DMS114 treated with DMSO at 0.1 percent for 48 hours (cell line): ENCODE measurements around the gene XPO1.
"Not testable (repeated sequence)": the region's sequence is repeated elsewhere in the genome, so short reads cannot be mapped to it uniquely, and the experiment has no call there.

ENCODE experiments used
- DNase-seq: peaks from one replicate; lab custom pipeline; 2025; ENCODE audit not compliant: unreplicated experiment; lab: John Stamatoyannopoulos, UW

Gene XPO1

GRCh38 chr2:61536572-61537276, 1.4 kb downstream of the XPO1 start:
- peak; percentile 73 for DNase-seq

DNA sequence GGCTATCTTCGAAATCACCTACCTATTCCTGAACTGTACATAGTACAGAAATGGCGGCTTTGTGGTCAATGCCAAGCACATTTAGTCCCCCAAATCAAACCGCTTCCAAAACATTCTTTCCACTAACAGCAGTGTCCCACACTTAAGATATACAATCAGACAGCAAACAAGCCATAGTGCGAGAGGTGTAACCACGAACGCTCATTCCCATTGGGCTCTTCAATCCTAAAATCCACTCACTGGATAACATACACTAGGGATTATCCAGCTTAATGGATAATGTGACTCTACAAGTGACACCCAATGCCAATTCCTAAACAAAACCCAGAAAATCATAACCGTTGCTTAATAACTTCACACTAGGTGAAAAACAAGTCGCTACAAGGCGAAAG, 2.0 kb downstream of the XPO1 start:
- DNase-seq: peak; percentile 52

DNA sequence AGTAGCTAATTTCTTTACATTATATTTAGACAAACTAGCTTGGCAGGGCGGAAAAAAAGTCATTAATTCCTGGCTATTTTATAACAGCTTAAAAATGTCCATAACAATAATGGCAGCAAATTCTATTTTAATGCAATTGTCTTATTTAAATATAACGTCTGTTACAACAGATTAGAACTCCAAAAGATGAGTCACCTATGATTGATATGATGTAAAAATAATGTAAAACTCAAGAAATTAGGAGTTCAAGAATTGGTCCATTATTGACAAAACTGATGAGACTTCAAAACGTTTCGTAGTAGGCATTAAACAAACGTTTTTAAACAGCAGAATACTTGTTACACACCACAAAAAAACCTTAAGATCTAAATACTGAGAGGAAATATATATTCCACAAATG, 2.7 kb downstream of the XPO1 start:
- no peak for DNase-seq

DNA sequence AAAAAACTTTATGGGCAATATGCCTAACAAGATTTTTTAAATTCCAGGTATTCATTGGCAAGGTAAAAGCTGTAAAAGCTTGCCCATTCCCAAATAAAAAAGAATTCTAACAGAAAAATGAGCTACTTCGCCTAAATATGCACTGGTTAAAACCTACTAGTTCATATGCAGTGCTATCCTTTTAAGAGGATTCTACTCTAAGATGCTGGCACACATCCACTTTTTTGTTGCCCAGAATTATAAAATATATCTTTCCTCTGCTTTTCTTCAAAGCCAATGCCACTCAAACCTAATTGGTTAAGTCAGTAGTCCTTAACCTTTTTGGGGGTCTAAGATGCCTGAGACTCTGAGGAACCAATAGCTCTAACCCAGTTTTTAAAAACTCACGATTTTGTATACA, 3.2 kb downstream of the XPO1 start:
- DNase-seq: no peak

DNA sequence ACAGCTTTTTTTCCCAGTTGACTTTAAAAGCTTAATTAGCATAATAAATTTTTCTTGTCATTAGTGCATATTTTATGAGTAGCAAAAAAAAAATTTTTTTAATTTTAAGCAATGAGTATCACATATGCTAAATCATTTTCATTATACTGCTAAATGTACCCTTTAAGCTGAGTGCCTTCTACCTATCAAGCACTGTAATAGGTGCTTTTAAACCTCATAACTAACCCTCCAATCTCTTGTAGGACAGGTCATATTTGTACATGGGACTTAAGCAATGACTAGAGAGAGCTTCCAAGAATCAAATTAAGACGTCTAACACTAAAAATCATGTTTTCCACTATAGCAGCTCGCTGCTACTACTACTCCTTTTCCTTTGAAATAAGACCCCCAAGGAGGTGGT, 7.4 kb downstream of the XPO1 start:
- no peak for DNase-seq

DNA sequence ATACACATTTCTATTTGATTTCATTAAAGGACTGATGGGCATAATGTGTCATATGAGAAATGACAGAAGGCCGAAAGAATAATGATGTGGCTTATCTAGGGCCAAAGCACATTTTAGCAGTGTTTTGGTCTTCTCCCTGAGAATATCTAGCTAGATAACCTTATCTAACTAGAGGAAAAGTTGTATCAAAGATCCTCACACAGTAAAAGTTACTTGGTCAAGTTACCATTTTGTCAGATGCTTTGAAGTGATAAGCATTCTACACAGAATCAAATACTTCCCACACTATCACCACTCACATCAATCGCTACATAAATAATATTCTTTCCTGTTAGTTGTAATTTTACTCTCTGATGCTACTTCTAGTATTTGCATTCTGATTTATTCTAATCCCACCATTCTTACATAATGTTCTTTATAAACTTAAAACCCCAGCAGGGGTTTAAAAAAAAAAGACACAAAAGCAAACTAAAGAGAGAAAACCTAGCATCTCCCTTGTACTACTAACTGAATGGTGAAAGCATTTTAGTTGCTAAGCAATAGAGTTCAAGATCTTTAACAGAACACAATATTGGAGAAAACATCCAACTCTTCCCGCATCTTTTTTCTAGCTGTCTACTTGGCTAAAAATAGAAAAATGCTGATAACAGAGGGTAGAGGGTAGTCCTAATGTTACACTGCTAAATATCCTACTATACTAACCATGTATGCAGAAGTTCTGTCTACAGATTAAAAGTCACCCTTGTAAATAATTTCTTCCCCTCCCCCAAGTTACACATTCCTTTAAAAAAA, 8.0 kb downstream of the XPO1 start:
- DNase-seq: no peak

- no peak for DNase-seq
Measured at GRCh38 chr2:61520261-61520660, 17.9 kb downstream of the XPO1 start.

DNA sequence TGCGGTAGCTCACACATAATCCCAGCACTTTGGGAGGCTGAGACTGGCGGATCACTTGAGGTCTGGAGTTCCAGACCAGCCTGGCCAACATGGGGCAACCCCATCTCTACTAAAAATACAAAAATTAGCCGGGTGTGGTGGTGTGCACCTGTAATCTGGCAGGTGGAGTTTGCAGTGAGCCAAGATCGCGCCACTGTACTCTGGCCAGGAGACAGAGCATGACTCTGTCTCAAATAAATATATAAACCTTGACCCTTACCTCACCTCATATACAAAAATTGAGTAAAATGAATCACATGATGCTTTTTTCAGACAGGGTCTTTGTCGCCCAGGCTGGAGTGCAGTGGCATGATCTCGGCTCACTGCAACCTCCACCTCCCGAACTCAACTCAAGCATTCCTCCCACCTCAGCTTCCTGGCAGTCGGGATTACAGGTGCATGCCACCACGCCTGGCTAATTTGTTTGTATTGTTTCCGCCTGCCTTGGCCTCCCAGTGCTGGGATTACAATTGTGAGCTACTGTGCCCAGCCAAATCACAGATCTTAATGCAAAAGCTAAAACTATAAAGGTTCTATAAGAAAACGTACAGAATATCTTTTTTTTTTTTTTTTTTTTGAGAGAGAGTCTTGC, 25.3 kb downstream of the XPO1 start:
- DNase-seq: no peak

DNA sequence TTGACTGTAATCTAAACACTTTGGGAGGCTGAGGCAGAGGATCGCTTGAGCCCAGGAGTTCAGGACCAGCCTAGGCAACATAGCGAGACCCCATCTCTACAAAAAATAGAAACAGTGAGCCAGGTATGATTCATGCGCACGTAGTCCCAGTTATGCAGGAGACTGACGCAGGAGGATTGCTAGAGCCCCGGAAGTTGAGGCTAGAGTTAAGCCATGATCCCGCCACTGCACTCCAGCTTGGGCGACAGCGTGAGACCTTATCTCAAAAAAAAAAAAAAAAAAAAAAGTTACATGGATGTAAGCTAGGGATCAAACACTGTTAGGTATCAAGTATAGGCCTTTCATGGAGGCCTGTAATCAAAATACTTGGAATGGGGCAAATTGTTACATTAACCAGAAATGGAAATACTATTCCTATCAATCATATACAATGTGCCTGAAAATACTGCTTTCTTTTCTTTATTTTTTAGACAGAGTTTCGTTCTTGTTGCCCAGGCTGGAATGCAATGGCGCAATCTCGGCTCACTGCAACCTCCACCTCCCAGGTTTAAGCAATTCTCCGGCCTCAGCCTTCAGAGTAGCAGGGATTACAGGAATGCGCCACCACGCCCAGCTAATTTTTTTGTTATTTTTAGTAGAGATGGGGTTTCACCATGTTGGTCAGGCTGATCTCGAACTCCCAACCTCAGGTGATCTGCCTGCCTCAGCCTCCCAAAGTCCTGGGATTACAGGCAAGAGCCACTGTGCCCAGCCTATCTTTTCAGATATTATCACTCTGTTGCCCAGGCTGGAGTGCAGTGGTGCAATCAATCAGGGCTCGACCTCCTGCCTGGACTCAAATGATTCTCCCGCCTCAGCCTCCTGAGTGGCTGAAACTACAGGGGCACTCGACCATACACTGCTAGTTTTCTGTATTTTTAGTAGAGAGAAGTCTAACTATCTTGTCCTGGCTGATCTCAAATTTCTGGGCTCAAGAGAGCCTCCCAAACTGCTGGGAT, 27.2 kb downstream of the XPO1 start:
- no peak for DNase-seq

DNA sequence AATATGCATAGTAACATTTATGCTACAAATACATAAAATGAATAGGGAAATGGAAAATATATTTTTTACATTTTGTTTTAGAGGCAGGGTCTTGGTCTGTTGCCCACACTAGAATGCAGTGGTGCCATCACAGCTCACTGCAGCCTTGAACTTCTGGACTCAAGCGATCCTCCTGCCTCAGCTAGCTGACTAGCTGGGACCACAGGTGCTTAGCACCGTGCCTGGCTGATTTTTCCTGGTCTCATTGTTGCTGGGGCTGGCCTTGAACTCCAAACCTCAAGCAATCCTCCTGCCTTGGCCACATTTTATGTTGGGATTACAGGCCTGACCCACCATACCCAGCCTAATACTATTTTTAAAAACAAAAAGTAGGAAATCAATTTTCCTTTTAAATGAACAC, 33.2 kb downstream of the XPO1 start:
- no peak for DNase-seq

GRCh38 chr2:61499060-61499459, 39.1 kb downstream of the XPO1 start:
- DNase-seq: no peak

DNA sequence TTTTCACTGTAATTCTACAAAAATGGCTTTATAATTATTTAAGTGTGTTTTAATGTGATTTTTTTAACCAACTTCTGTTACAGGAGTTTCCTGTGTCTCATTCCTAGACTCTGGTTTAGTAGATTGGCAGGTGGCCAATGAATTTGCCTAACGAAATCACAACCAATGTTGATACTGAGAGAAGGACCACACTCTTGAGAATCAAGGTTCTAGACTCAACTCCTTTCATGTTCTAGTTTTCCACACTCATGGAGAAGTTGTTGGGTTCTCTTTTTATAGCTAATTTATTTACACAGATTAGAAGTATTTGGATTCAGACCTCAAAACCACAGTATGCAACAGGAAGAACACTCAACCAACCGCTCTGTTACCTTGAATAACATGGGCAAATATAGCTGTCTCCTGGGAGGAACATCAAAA, 44.6 kb downstream of the XPO1 start:
- no peak for DNase-seq

GRCh38 chr2:61492476-61492875, 45.7 kb downstream of the XPO1 start:
- no peak for DNase-seq

DNA sequence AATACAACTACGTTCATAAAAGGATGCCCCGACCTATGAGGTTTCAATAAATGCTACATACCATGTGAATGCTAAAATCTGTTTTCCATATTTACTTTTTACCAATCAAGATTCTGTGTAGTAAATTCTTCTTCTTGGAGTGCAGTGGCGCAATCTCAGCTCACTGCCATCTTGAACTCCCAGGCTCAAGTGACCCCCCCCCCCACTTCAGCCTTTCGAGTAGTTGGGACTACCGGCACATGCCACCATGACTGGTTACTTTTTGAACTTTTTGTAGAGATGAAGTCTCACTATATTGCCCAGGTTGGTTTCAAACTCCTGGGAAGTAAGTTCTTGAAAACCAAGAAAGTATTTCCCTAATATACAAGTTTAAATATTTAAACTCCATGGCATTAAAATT, 52.9 kb downstream of the XPO1 start:
- DNase-seq: no peak

GRCh38 chr2:61478086-61478485, 60.1 kb downstream of the XPO1 start:
- DNase-seq: no peak

GRCh38 chr2:61476929-61477589, 61.1 kb downstream of the XPO1 start:
- DNase-seq: not testable (repeated sequence)

- DNase-seq: no peak
Measured at GRCh38 chr2:61471905-61472805, 66.0 kb downstream of the XPO1 start.

- DNase-seq: peak; percentile 85
Measured at GRCh38 chr2:61470965-61471904, 66.9 kb downstream of the XPO1 start, which contains the start of gene USP34. USP34 (minus strand) TSS chr2:61471087; CDS start chr2:61470692, 395 bp downstream.
